Measurements from ENCODE around the gene GZMB. TPM values are rescaled to one million over a fixed set of nuclear protein-coding genes. Genes with fewer than 3 reads are reported as not detected.
A peak's percentile ranks its signal among the peaks of the same experiment; 100 is the strongest.
"Not testable (repeated sequence)": the region's sequence is repeated elsewhere in the genome, so short reads cannot be mapped to it uniquely, and the experiment has no call there.

The GZMB gene
- total and polyA plus RNA-seq, 10 donors, result 6.3 to 25.4 (median 15.3) TPM

DNA sequence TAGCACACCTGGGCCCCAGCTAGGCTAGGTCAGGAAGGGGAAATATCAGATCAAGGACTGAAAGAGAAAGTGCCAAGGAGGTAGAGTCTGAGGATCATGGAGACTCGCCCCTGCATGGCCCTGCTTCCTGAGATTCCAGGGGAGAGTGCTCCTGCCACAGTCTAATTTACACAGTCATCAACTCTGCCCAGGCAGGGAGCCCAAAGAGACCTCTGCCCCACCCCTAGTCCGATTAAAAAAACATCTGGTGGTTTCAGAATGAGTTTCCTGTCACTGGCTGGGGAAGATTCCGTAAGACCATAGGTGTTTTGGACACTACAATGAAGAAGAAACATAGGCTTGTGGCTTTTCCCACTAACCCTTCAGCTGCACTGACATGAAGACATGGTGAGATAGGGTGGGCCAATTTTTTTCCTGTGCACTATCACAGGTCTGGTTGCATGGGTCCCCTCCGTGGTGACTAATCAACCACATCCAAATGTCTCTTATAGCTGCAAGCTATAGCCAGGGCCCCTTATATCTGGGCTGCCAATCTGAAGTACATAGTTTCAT lies 31.5 kb upstream of the GZMB start:
- DNase-seq, result no peak
- TF ChIP-seq POLR2AphosphoS5 (IDR thresholded peaks at IDR 0.05) (no peak), POLR2A (IDR thresholded peaks at IDR 0.05) (no peak)
- TF ChIP-seq, protein P1, sequence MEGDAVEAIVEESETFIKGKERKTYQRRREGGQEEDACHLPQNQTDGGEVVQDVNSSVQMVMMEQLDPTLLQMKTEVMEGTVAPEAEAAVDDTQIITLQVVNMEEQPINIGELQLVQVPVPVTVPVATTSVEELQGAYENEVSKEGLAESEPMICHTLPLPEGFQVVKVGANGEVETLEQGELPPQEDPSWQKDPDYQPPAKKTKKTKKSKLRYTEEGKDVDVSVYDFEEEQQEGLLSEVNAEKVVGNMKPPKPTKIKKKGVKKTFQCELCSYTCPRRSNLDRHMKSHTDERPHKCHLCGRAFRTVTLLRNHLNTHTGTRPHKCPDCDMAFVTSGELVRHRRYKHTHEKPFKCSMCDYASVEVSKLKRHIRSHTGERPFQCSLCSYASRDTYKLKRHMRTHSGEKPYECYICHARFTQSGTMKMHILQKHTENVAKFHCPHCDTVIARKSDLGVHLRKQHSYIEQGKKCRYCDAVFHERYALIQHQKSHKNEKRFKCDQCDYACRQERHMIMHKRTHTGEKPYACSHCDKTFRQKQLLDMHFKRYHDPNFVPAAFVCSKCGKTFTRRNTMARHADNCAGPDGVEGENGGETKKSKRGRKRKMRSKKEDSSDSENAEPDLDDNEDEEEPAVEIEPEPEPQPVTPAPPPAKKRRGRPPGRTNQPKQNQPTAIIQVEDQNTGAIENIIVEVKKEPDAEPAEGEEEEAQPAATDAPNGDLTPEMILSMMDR (IDR thresholded peaks at IDR 0.05 in 8 of 11, conservative IDR thresholded peaks at IDR 0.05 in 3 of 11), result no peak
- Histone ChIP-seq H3K36me3 (no peaks in the 10 kb centered on the region), H3K27me3 (replicated peaks in 1 of 7) (no peaks in the 10 kb centered on the region), H3K9me3 (no peaks in the 10 kb centered on the region), H3K4me3 (peak overlapping the region in 1 of 8 donors; percentile 29), H3K4me1 (peaks cover 0 to 47% (median 19%) of the 10 kb centered on the region in 6 donors), H3K27ac (peak overlapping the region in 4 of 8 donors; percentile 16 to 61 (median 45))
- intact Hi-C loops (cut with DNase I; ENCODE audit: low total_unique reads), result no loop called here
- 14 to 26% (median 18%) methylated on average over 4 of the region's 4 CpGs for WGBS, 5 donors

DNA sequence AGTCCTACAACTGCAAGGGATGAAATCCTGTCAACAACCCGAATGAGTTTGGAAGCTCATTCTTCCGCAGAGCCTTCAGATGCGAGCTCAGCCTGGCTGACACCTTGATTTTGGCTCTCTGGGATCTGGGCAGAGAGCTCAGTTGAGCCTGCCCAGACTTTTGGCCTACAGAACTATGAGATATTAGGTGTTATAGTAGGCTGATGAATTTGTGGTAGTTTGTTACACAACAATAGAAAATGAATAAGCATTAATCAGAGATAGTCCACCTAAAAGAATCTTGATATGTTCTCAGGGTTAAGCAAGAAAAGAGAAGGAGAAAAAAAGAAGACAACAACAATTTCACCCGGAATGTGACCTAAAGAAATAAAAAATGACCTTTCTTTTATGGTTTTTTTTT lies 30.4 kb upstream of the GZMB start:
- WGBS, 5 donors, result 87 to 92% (median 91%) methylated on average over 4 of the region's 4 CpGs
- Histone ChIP-seq H3K36me3 (no peaks in the 10 kb centered on the region), H3K4me1 (peaks cover 0 to 54% (median 21%) of the 10 kb centered on the region in 6 donors), H3K4me3 (no peak overlapping the region), H3K9me3 (no peaks in the 10 kb centered on the region), H3K27ac (no peak overlapping the region), H3K27me3 (replicated peaks in 1 of 7) (no peaks in the 10 kb centered on the region)
- no peak for DNase-seq
- intact Hi-C loops (cut with DNase I; ENCODE audit: low total_unique reads), result no loop called here
- TF ChIP-seq POLR2AphosphoS5 (IDR thresholded peaks at IDR 0.05) (no peak), POLR2A (IDR thresholded peaks at IDR 0.05) (no peak)
- TF ChIP-seq, protein P1 (IDR thresholded peaks at IDR 0.05 in 8 of 11, conservative IDR thresholded peaks at IDR 0.05 in 3 of 11), result no peak

DNA sequence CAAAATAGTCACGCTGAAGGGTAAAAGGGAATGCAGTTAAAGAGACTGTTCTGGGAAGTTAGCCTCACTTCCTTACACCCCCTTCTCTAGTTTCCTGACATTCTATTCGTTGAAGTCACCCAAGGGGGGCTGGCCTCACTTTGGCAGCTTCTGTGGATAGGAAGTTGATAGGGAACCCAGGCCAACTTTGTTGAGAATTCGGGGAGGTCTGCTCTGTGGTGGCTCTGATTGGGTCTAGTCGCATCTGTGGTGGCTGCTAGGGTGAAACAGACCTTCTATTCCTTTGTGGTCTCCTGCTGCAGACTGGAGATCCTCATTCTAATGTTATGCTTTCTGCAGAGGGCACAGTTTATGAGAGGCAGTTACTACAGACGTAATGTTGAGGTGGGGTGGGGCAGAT lies 28.8 kb upstream of the GZMB start:
- WGBS, 5 donors, result 15 to 26% (median 19%) methylated on average over 5 of the region's 5 CpGs
- no peak overlapping the region for H3K27ac ChIP-seq
- H3K4me3 ChIP-seq, result no peak overlapping the region
- no peaks in the 10 kb centered on the region for H3K27me3 ChIP-seq (replicated peaks in 1 of 7)
- DNase-seq, result no peak
- intact Hi-C loops (cut with DNase I; ENCODE audit: low total_unique reads), result no loop called here
- peaks cover 0 to 54% (median 21%) of the 10 kb centered on the region in 6 donors for H3K4me1 ChIP-seq
- H3K36me3 ChIP-seq, result no peaks in the 10 kb centered on the region
- no peaks in the 10 kb centered on the region for H3K9me3 ChIP-seq
- TF ChIP-seq, protein P1 (IDR thresholded peaks at IDR 0.05 in 8 of 11, conservative IDR thresholded peaks at IDR 0.05 in 3 of 11), result no peak
- no peak for TF ChIP-seq POLR2AphosphoS5 (IDR thresholded peaks at IDR 0.05)

DNA sequence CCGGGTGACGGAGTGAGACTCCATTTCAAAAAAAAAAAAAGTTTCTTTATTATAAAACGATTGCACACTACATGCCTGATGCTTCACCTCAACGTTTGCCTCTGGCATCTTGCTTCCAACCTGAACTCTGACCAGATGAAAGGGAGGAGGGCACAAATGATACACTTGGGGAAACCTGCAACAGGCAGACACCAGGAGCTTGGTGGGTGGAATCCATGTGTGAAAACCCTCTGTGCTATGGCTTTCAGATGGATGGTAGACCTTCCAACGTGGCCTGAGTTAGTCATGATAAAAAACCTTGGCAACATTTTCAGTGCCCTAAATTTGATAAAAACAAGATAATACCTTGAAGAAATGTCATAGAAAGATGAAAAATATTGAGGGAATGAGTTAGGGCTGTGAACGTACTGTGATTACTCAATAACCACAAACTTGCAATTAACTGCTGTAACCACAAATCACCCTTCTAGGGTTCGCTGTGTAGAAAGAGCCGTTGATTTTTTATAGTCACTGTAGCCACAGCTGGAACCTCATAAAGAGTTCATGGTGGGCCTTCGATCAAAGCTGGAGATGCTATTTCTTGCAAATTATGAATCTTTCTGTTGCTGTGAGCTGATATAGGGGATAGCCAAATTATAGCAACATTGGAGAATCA lies 26.1 kb upstream of the GZMB start:
- Histone ChIP-seq H3K9me3 (no peaks in the 10 kb centered on the region), H3K27me3 (replicated peaks in 1 of 7) (no peaks in the 10 kb centered on the region), H3K4me3 (no peak overlapping the region), H3K27ac (no peak overlapping the region), H3K4me1 (peaks cover 0 to 42% (median 11%) of the 10 kb centered on the region in 6 donors), H3K36me3 (no peaks in the 10 kb centered on the region)
- WGBS, 5 donors, result 40 to 54% (median 51%) methylated on average over 9 of the region's 9 CpGs
- intact Hi-C loops (cut with DNase I; ENCODE audit: low total_unique reads), result no loop called here
- DNase-seq, result no peak
- TF ChIP-seq, protein P1 (IDR thresholded peaks at IDR 0.05 in 8 of 11, conservative IDR thresholded peaks at IDR 0.05 in 3 of 11), result no peak
- TF ChIP-seq POLR2AphosphoS5 (IDR thresholded peaks at IDR 0.05), result no peak
- TF ChIP-seq POLR2A (IDR thresholded peaks at IDR 0.05), result no peak

DNA sequence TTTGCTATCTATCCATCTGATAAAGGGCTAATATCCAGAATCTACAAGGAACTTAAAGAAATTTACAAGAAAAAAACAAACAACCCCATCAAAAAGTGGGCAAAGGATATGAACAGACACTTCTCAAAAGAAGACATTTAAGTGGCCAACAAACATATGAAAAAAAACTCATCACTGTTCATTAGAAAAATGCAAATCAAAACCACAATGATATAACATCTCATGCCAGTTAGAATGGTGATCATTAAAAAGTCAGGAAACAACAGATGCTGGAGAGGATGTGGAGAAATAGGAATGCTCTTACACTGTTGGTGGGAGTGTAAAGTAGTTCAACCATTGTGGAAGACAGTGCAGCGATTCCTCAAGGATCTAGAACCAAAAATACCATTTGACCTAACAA lies 14.4 kb upstream of the GZMB start:
- H3K27me3 ChIP-seq (replicated peaks in 1 of 7); H3K36me3 ChIP-seq; intact Hi-C loops (cut with DNase I; ENCODE audit: low total_unique reads); H3K4me1 ChIP-seq; H3K27ac ChIP-seq; DNase-seq; H3K4me3 ChIP-seq: not testable (repeated sequence)
- 65 to 84% (median 68%) methylated on average over 1 of the region's 1 CpG for WGBS, 5 donors
- H3K9me3 ChIP-seq, result peaks cover 0 to 34% (median 16%) of the 10 kb centered on the region in 8 donors

All from spleen (tissue), 11 donors.